Liver (tissue), 3 donors: ENCODE measurements around the gene TAS2R1.

Experiments used
- CTCF ChIP-seq: fragments of 150-350 bp; IDR thresholded peaks from 2 replicates; pipeline ENCODE4 v1.5.1; 2017; ENCODE audit warnings: improper control_type of control experiment, low read depth, low read length; ENCODE audit not compliant: missing input control
- EGR1 ChIP-seq, 2 donors: IDR thresholded peaks; 2 replicates each; pipeline ENCODE4 v1.6.1; 2016 to 2018; ENCODE audit warnings: antibody characterized with exemption in 2 of 2, low read depth in 2 of 2
- RAD21 ChIP-seq, 2 donors: IDR thresholded peaks; 2 replicates each; pipeline ENCODE4 v1.6.1; 2016; ENCODE audit warnings: antibody characterized with exemption in 2 of 2, mild to moderate bottlenecking in 2 of 2
- TAF1 ChIP-seq: conservative IDR thresholded peaks from 2 replicates; pipeline ENCODE4 v1.6.1; 2016; ENCODE audit warnings: antibody characterized with exemption, mild to moderate bottlenecking
- YY1 ChIP-seq: IDR thresholded peaks from 2 replicates; pipeline ENCODE4 v1.6.1; 2016; ENCODE audit warnings: antibody characterized with exemption, mild to moderate bottlenecking
- TF ChIP-seq, protein P1 (sequence below): IDR thresholded peaks from 2 replicates; pipeline ENCODE4 v1.6.1; 2016; ENCODE audit warnings: antibody characterized with exemption
- donor health status: healthy.
- donor health status: healthy.

GRCh38 chr5:9610969-9611368, 19.2 kb downstream of the TAS2R1 start:
- TF ChIP-seq CTCF: no peak
- no peak for TF ChIP-seq YY1
- TF ChIP-seq, protein P1, sequence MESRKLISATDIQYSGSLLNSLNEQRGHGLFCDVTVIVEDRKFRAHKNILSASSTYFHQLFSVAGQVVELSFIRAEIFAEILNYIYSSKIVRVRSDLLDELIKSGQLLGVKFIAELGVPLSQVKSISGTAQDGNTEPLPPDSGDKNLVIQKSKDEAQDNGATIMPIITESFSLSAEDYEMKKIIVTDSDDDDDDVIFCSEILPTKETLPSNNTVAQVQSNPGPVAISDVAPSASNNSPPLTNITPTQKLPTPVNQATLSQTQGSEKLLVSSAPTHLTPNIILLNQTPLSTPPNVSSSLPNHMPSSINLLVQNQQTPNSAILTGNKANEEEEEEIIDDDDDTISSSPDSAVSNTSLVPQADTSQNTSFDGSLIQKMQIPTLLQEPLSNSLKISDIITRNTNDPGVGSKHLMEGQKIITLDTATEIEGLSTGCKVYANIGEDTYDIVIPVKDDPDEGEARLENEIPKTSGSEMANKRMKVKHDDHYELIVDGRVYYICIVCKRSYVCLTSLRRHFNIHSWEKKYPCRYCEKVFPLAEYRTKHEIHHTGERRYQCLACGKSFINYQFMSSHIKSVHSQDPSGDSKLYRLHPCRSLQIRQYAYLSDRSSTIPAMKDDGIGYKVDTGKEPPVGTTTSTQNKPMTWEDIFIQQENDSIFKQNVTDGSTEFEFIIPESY: no peak
- no peak for TF ChIP-seq EGR1 (IDR thresholded peaks at IDR 0.05; ENCODE audit: low read depth in 2 of 2)
- no peak for TF ChIP-seq RAD21 (IDR thresholded peaks at IDR 0.05)
- TF ChIP-seq TAF1: no peak
